Measurements from ENCODE around the gene CADPS2.
"Not testable (repeated sequence)": the region's sequence is repeated elsewhere in the genome, so short reads cannot be mapped to it uniquely, and the experiment has no call there.

CADPS2 gene

GRCh38 chr7:122298618-122299017 lies 587.6 kb downstream of the CADPS2 start:
- Mint-ChIP-seq H3K4me3 (no peak overlapping the region), H3K4me1 (peaks cover 3% of the 10 kb centered on the region), H3K9me3 (peaks cover 4% of the 10 kb centered on the region), H3K27me3 (peaks cover 25% of the 10 kb centered on the region), H3K27ac (no peak overlapping the region), H3K36me3 (peaks cover 2% of the 10 kb centered on the region)
- ATAC-seq (ENCODE audit: low read depth) (no peak), DNase-seq (ENCODE audit: low spot score in 2 of 2) (no peak)

DNA sequence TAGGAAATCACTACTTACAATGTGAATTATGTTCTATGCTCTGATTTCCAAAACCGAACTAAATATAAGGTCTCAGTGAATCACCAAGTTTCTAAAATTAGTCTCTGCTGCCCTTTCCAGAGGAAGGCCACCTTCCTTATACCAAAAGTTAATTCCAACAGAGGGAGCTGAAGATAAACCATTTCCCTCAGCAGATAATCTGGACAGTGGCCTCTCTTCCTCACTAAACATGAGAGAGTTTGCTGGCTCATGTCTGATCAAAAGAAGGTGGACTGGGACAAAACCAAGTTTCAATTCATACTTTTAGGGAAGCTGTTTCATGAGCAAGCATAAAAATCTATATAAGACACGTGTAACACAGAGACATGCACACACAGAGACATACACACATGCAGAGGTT lies 588.1 kb downstream of the CADPS2 start:
- Mint-ChIP-seq H3K27me3 (peaks cover 23% of the 10 kb centered on the region), H3K36me3 (no peaks in the 10 kb centered on the region), H3K4me3 (no peak overlapping the region), H3K9me3 (peaks cover 2% of the 10 kb centered on the region), H3K4me1 (peaks cover under 1% of the 10 kb centered on the region), H3K27ac (no peak overlapping the region)
- ATAC-seq (ENCODE audit: low read depth) (no peak), DNase-seq (ENCODE audit: low spot score in 2 of 2) (no peak)

- DNase-seq (ENCODE audit: low spot score in 2 of 2), result no peak
- H3K36me3 Mint-ChIP-seq, result no peaks in the 10 kb centered on the region
- peaks cover 9% of the 10 kb centered on the region for H3K9me3 Mint-ChIP-seq
- no peaks in the 10 kb centered on the region for H3K4me1 Mint-ChIP-seq
- ATAC-seq (ENCODE audit: low read depth), result no peak
- peaks cover 1% of the 10 kb centered on the region for H3K27me3 Mint-ChIP-seq
- no peak overlapping the region for H3K27ac Mint-ChIP-seq
- H3K4me3 Mint-ChIP-seq, result no peak overlapping the region
Measured at GRCh38 chr7:122291189-122291588, 595.1 kb downstream of the CADPS2 start.

DNA sequence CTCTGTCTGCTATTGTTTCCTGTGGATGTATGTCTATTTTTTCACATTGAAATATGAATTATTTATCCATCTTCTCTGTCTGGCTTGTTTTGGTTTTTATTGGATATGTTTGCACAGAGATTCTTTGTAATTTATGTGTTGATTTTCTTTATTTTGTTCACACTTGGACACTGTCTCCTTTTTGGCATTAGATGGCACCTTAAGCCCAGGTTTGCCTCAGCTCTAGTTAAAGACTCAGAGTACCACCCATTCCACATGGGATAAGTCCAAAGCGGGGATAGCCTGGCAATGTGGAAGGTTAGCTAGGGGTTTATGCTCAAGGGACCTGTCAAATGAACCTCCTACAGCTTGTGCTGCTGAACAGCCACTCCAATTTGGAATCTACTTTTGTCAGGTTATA lies 595.8 kb downstream of the CADPS2 start:
- H3K27me3 Mint-ChIP-seq, result peaks cover 1% of the 10 kb centered on the region
- DNase-seq (ENCODE audit: low spot score in 2 of 2) (no peak), ATAC-seq (ENCODE audit: low read depth) (no peak)
- H3K9me3 Mint-ChIP-seq, result peaks cover 9% of the 10 kb centered on the region
- no peak overlapping the region for H3K27ac Mint-ChIP-seq
- no peak overlapping the region for H3K4me3 Mint-ChIP-seq
- no peaks in the 10 kb centered on the region for H3K4me1 Mint-ChIP-seq
- no peaks in the 10 kb centered on the region for H3K36me3 Mint-ChIP-seq

- H3K27ac Mint-ChIP-seq, result no peak overlapping the region
- ATAC-seq (ENCODE audit: low read depth) (no peak), DNase-seq (ENCODE audit: low spot score in 2 of 2) (no peak)
- H3K36me3 Mint-ChIP-seq, result no peaks in the 10 kb centered on the region
- H3K4me3 Mint-ChIP-seq, result no peak overlapping the region
- peaks cover 8% of the 10 kb centered on the region for H3K9me3 Mint-ChIP-seq
- H3K27me3 Mint-ChIP-seq, result no peaks in the 10 kb centered on the region
- no peaks in the 10 kb centered on the region for H3K4me1 Mint-ChIP-seq
Measured at GRCh38 chr7:122289426-122289825, 596.8 kb downstream of the CADPS2 start.

DNA sequence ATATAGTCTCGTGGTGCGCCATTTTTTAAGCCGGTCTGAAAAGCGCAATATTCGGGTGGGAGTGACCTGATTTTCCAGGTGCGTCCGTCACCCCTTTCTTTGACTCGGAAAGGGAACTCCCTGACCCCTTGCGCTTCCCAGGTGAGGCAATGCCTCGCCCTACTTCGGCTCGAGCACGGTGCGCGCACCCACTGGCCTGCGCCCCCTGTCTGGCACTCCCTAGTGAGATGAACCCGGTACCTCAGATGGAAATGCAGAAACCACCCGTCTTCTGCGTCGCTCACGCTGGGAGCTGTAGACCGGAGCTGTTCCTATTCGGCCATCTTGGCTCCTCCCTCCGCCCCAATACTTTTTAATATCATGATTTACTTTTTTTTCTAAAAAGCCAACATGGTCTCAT lies 601.7 kb downstream of the CADPS2 start:
- not testable (repeated sequence) for DNase-seq (ENCODE audit: low spot score in 2 of 2); H3K27ac Mint-ChIP-seq; H3K36me3 Mint-ChIP-seq; H3K4me1 Mint-ChIP-seq; H3K9me3 Mint-ChIP-seq; H3K4me3 Mint-ChIP-seq; ATAC-seq (ENCODE audit: low read depth); H3K27me3 Mint-ChIP-seq

GRCh38 chr7:122273117-122273516 lies 613.1 kb downstream of the CADPS2 start:
- Mint-ChIP-seq H3K9me3 (peaks cover 11% of the 10 kb centered on the region), H3K36me3 (no peaks in the 10 kb centered on the region), H3K4me1 (no peaks in the 10 kb centered on the region), H3K27me3 (no peaks in the 10 kb centered on the region), H3K4me3 (no peak overlapping the region), H3K27ac (no peak overlapping the region)
- ATAC-seq (ENCODE audit: low read depth) (no peak), DNase-seq (ENCODE audit: low spot score in 2 of 2) (no peak)

DNA sequence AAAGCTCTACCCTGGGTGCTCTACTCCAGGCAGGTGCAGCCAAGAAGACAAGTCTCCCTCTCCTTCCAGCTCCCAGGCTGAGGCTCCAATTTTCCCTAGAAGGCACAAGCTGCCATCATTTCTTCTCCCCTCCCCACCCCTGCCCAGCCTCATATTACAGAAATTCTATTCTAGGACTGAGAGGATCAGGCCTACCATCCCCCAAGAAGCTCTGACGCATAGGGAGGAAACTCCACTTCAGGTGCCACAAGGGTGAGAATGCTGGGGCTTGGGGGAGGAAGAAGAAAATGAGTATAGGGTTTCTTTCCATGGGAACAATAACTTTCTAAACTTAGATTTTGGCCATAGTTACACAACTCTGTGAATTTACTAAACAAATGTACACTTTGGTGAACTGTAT lies 617.0 kb downstream of the CADPS2 start:
- Mint-ChIP-seq H3K27ac (no peak overlapping the region), H3K36me3 (no peaks in the 10 kb centered on the region), H3K4me1 (no peaks in the 10 kb centered on the region), H3K4me3 (no peak overlapping the region), H3K27me3 (no peaks in the 10 kb centered on the region), H3K9me3 (no peaks in the 10 kb centered on the region)
- no peak for DNase-seq (ENCODE audit: low spot score in 2 of 2)
- ATAC-seq (ENCODE audit: low read depth), result no peak
